RWPE2 (cell line): Measurements from ENCODE around the gene CCNA1.
A peak's percentile ranks its signal among the peaks of the same experiment; 100 is the strongest.

ENCODE experiments used
- ATAC-seq: fragments of 200-7000 bp; cut with Tn5 transposase; 3 replicates; pipeline ENCODE4 v1.9.1; 2021; ENCODE audit warnings: low read depth
- DNase-seq: peaks from one replicate; pipeline ENCODE4 v3.0.0-alpha.2; 2020; ENCODE audit warnings: low spot score
- H3K27ac ChIP-seq: fragments of 450-650 bp; 2 replicates; pipeline ENCODE4 v1.5.1; 2017; ENCODE audit warnings: mild to moderate bottlenecking; ENCODE audit not compliant: poor library complexity, severe bottlenecking
- H3K27me3 ChIP-seq: fragments of 250-450 bp; sonication (Bioruptor Pico); 2 replicates; pipeline ENCODE4 v1.5.1; 2021; ENCODE audit warnings: mild to moderate bottlenecking, moderate library complexity; ENCODE audit not compliant: insufficient read depth, poor library complexity, severe bottlenecking
- H3K36me3 ChIP-seq: fragments of 250-450 bp; sonication (Bioruptor Pico); 2 replicates; pipeline ENCODE4 v1.5.1; 2020; ENCODE audit warnings: low read depth, mild to moderate bottlenecking, moderate library complexity
- H3K4me1 ChIP-seq: fragments of 250-450 bp; sonication (Bioruptor Pico); 2 replicates; pipeline ENCODE4 v1.5.1; 2021; ENCODE audit warnings: mild to moderate bottlenecking, moderate library complexity; ENCODE audit not compliant: insufficient read depth, poor library complexity, severe bottlenecking
- H3K4me3 ChIP-seq: fragments of 250-450 bp; sonication (Bioruptor Pico); 2 replicates; pipeline ENCODE4 v1.5.1; 2021; ENCODE audit warnings: mild to moderate bottlenecking, moderate library complexity; ENCODE audit not compliant: severe bottlenecking
- H3K9me3 ChIP-seq: fragments of 250-450 bp; sonication (Bioruptor Pico); 2 replicates; pipeline ENCODE4 v1.5.1; 2021; ENCODE audit warnings: mild to moderate bottlenecking, moderate library complexity; ENCODE audit not compliant: severe bottlenecking
- TF ChIP-seq, protein P1 (sequence below): fragments of 450-650 bp; IDR thresholded peaks from one replicate; pipeline ENCODE4 v1.5.1; 2017; ENCODE audit warnings: mild to moderate bottlenecking, moderate library complexity; ENCODE audit not compliant: poor library complexity, severe bottlenecking

The CCNA1 gene

DNA sequence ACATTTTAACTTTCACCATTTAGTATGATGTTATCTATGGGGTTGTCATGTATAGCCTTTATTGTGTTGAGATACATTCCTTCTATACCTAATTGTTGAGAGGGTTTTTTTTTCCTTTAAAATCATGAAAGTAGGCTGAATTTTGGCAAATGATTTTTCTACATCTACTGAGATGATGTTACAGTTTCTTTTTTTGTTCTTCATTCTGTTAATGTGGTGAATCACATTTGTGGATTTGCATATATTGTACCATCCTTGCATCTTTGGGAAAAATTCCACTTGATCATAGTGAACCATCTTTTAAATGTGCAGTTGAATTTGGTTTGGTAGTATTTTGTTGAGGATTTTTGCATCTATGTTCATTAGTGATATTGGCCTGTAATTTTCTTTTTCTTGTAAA, 29.2 kb downstream of the CCNA1 start:
- Histone ChIP-seq H3K4me3 (no peak overlapping the region), H3K9me3 (no peaks in the 10 kb centered on the region), H3K4me1 (no peaks in the 10 kb centered on the region), H3K36me3 (no peaks in the 10 kb centered on the region), H3K27me3 (no peaks in the 10 kb centered on the region), H3K27ac (no peak overlapping the region)
- no peak for ATAC-seq
- no peak for DNase-seq
- TF ChIP-seq, protein P1, sequence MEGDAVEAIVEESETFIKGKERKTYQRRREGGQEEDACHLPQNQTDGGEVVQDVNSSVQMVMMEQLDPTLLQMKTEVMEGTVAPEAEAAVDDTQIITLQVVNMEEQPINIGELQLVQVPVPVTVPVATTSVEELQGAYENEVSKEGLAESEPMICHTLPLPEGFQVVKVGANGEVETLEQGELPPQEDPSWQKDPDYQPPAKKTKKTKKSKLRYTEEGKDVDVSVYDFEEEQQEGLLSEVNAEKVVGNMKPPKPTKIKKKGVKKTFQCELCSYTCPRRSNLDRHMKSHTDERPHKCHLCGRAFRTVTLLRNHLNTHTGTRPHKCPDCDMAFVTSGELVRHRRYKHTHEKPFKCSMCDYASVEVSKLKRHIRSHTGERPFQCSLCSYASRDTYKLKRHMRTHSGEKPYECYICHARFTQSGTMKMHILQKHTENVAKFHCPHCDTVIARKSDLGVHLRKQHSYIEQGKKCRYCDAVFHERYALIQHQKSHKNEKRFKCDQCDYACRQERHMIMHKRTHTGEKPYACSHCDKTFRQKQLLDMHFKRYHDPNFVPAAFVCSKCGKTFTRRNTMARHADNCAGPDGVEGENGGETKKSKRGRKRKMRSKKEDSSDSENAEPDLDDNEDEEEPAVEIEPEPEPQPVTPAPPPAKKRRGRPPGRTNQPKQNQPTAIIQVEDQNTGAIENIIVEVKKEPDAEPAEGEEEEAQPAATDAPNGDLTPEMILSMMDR = no peak

DNA sequence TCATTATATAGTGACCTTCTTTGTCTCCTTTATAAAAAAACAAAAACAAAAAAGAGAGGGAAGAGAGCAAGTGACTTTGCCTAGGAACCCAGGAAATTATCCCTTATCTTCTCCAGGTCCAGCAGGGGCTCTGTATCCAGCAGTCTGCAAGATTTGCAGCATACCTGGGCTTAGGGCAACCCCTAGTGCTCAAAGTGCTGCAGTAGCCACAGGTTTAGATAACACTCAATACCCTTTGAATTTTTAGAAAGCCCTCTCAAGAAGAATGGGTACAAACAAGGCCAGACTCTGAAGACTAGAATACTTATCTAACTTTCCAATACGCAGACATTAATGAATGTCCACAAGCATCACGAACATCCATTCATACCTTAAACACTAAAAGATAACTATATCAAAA, 43.2 kb downstream of the CCNA1 start:
- Histone ChIP-seq H3K27ac (no peak overlapping the region), H3K4me3 (no peak overlapping the region), H3K9me3 (no peaks in the 10 kb centered on the region), H3K27me3 (no peaks in the 10 kb centered on the region), H3K36me3 (no peaks in the 10 kb centered on the region), H3K4me1 (no peaks in the 10 kb centered on the region)
- TF ChIP-seq, protein P1 = peak; percentile 34
- peak; percentile 76; the same call in 2 of the 3 replicates for ATAC-seq
- no peak for DNase-seq

DNA sequence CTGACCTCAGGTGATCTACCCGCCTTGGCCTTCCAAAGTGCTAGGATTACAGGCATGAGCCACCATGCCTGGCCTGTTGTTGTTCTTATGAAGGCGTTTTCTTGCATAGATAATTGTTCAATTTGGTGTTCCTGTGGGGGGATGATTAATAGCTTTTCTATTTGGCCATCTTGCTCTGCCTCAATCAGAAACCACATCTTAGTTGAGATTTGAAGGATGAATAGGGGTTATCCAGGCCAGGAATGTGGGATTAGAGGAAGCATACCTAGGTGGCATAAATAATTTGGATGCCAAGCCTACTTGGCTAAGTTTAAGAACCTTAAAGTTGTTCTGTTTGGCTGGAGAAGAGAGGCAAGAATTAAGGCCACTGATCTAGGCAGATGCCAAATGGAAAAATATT, 44.4 kb downstream of the CCNA1 start:
- H3K4me3 ChIP-seq = no peak overlapping the region
- DNase-seq (no peak), ATAC-seq (no peak)
- TF ChIP-seq, protein P1 = no peak
- H3K27me3 ChIP-seq = no peaks in the 10 kb centered on the region
- no peaks in the 10 kb centered on the region for H3K4me1 ChIP-seq
- no peak overlapping the region for H3K27ac ChIP-seq
- H3K9me3 ChIP-seq = no peaks in the 10 kb centered on the region
- H3K36me3 ChIP-seq = no peaks in the 10 kb centered on the region

DNA sequence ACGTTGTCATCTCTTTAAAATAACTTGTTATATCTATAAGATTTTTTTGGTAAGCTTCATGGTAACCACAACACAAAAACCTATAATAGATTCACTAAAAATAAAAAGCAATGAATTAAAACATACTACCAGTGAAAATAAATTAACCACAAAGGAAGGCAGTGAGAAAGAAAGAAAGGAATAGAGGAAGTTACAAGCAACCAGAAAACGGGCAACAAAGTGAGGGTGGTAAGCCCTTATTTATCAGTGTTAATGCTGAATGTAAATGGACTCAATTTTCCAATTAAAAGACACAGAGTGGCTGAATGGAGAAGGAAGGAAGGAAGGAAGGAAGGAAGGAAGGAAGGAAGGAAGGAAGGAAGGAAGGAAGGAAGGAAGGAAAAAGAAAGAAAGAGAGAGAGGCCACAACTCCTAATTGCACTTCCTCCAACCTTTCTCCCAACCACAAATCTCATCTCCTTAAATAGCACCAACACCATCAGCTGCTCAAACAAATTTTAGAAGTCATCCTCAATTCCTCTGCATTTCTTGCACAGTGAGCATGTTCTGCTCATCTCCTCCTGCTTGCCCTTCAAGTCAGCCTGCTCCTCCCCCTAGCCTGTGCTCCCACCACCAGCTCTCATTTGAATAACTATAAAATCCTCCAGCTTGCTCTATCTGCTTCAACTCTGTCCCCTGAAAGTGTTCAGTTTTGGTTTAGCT, 48.6 kb downstream of the CCNA1 start:
- TF ChIP-seq, protein P1 = no peak
- DNase-seq = no peak
- Histone ChIP-seq H3K27ac (no peak overlapping the region), H3K4me3 (no peak overlapping the region), H3K36me3 (no peaks in the 10 kb centered on the region), H3K27me3 (no peaks in the 10 kb centered on the region), H3K9me3 (no peaks in the 10 kb centered on the region), H3K4me1 (no peaks in the 10 kb centered on the region)
- no peak for ATAC-seq

DNA sequence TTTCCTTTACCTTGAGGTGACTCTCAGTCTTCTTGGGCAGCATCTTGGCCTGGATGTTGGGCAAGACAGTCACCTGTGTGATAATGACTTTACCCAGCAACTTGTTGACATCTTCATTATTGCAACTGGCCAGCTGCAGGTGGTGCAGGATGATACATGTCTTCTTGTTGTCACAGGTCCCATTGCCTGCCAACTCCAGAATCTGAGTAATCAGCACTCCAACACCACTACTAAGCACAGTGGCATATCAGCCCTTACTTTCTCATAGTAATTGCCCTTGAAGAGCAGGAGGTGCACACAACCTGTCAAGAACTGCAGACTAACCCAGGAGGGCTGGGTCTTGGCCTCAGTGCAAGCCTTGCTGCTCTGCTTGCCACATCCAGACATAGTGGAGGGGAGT, 57.8 kb downstream of the CCNA1 start:
- ATAC-seq (no peak), DNase-seq (no peak)
- TF ChIP-seq, protein P1 = no peak
- H3K9me3 ChIP-seq = no peaks in the 10 kb centered on the region
- H3K4me3 ChIP-seq = no peak overlapping the region
- no peak overlapping the region for H3K27ac ChIP-seq
- H3K27me3 ChIP-seq = no peaks in the 10 kb centered on the region
- H3K4me1 ChIP-seq = no peaks in the 10 kb centered on the region
- H3K36me3 ChIP-seq = no peaks in the 10 kb centered on the region
